Measurements from ENCODE around the gene THBS2. TPM values are rescaled to one million over a fixed set of nuclear protein-coding genes. Genes with fewer than 3 reads are reported as not detected.

The THBS2 gene
- total RNA-seq, 1 donor from 2014 or later: 6.9 TPM

DNA sequence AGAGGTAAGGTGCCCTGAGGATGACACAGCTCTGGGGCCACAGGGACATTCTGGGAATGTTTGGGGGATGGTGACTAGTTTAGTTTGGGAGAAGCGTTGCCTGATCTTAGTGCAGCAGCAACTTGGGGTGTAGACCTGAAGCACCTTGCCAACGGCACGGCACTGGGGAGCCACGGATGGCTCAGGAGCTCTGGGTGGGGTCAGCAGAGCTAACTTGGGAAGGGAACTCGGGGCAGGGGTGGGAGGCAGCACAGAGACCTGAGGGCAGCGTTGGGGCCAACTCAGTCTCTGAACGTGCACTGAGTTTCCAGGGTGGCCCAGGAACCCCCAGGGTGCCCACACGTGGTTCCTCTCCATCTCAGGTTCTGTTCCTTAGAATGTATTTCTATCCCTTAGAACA, 14.9 kb downstream of the THBS2 start:
- no peaks in the 10 kb centered on the region for H3K9me3 ChIP-seq (replicated peaks)
- DNase-seq: no peak
- H3K27ac ChIP-seq (replicated peaks): no peak overlapping the region
- no peaks in the 10 kb centered on the region for H3K4me1 ChIP-seq
- H3K27me3 ChIP-seq (ENCODE audit: low read depth): peaks cover 36% of the 10 kb centered on the region
- TF ChIP-seq, protein P1, sequence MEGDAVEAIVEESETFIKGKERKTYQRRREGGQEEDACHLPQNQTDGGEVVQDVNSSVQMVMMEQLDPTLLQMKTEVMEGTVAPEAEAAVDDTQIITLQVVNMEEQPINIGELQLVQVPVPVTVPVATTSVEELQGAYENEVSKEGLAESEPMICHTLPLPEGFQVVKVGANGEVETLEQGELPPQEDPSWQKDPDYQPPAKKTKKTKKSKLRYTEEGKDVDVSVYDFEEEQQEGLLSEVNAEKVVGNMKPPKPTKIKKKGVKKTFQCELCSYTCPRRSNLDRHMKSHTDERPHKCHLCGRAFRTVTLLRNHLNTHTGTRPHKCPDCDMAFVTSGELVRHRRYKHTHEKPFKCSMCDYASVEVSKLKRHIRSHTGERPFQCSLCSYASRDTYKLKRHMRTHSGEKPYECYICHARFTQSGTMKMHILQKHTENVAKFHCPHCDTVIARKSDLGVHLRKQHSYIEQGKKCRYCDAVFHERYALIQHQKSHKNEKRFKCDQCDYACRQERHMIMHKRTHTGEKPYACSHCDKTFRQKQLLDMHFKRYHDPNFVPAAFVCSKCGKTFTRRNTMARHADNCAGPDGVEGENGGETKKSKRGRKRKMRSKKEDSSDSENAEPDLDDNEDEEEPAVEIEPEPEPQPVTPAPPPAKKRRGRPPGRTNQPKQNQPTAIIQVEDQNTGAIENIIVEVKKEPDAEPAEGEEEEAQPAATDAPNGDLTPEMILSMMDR (IDR thresholded peaks at IDR 0.05; ENCODE audit: borderline replicate concordance): no peak
- no peak overlapping the region for H3K4me3 ChIP-seq
- intact Hi-C loops (cut with micrococcal nuclease): no loop called here
- H3K36me3 ChIP-seq: no peaks in the 10 kb centered on the region

DNA sequence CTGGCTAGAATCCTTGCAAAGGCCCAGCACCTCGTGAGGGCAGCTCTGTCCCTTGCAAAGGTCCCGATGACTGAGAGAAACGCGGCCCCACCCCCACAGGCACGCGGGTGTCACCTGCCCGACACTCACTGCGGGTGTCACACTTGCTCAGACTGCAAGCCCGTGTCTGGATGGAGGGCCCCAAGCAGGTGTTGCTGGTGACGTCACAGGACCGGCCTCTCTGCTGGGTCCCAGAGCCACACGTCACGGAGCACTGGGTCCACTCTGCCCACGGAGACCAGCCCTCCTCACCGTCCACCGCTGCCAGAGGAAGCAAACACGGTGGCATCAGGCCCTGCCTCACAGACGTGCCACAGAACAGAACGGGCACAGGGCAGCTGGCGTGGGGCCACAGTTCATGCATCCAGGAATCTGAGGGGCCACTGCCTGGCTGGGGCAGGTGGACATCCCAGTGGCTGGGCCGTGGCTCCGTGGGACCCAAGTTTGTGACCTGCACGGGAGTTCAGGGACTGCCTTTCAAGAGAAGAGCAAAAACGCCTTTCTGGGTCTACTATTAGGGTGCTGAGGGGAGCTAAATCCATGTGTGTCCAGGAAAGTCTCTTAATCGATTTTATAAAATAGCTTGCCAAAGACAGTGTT, 16.0 kb downstream of the THBS2 start:
- Histone ChIP-seq H3K27ac (replicated peaks) (no peak overlapping the region), H3K4me3 (no peak overlapping the region), H3K27me3 (ENCODE audit: low read depth) (peaks cover 36% of the 10 kb centered on the region), H3K9me3 (replicated peaks) (no peaks in the 10 kb centered on the region), H3K36me3 (no peaks in the 10 kb centered on the region), H3K4me1 (no peaks in the 10 kb centered on the region)
- TF ChIP-seq, protein P1 (IDR thresholded peaks at IDR 0.05; ENCODE audit: borderline replicate concordance): no peak
- DNase-seq: no peak
- intact Hi-C loops (cut with micrococcal nuclease): no loop called here

DNA sequence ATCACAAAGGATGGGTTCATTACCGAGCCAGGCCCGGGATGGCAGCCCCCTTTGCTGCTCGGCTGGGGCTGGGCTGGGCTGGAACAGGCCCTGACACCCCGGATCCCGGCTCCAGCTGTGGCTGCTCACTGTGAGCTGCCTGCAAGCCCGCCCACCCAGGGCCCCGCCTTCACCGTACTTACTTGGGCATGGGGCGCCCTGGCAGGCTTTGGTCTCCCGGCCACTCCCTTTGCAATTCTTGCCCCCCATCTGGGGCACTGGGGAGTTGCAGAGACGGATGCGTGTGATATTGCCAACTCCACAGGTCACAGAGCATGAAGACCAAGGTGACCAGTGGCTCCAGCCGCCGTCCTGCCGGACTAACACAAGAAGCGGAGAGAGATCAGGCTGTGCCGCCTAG, 16.7 kb downstream of the THBS2 start:
- intact Hi-C loops (cut with micrococcal nuclease): no loop called here
- Histone ChIP-seq H3K27me3 (ENCODE audit: low read depth) (peaks cover 32% of the 10 kb centered on the region), H3K27ac (replicated peaks) (no peak overlapping the region), H3K4me1 (no peaks in the 10 kb centered on the region), H3K9me3 (replicated peaks) (no peaks in the 10 kb centered on the region), H3K4me3 (no peak overlapping the region), H3K36me3 (no peaks in the 10 kb centered on the region)
- TF ChIP-seq, protein P1 (IDR thresholded peaks at IDR 0.05; ENCODE audit: borderline replicate concordance): no peak
- no peak for DNase-seq

DNA sequence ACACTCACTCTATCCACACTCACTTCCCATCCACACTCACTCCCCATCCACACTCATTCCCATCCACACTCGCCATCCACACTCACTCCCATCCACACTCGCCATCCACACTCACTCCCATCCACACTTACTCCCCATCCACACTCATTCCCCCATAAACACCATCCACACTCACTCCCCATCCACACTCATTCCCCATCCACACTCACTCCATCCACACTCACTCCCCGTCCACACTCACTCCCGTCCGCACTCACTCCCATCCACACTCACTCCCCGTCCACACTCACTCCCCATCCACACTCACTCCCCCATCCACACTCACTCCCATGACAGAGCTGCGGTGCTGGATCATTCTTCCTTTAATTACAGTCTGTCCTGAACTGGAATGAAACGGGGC, 17.1 kb downstream of the THBS2 start:
- H3K4me3 ChIP-seq: no peak overlapping the region
- H3K27me3 ChIP-seq (ENCODE audit: low read depth): peaks cover 29% of the 10 kb centered on the region
- no peaks in the 10 kb centered on the region for H3K36me3 ChIP-seq
- intact Hi-C loops (cut with micrococcal nuclease): no loop called here
- no peaks in the 10 kb centered on the region for H3K9me3 ChIP-seq (replicated peaks)
- TF ChIP-seq, protein P1 (IDR thresholded peaks at IDR 0.05; ENCODE audit: borderline replicate concordance): no peak
- no peak for DNase-seq
- no peak overlapping the region for H3K27ac ChIP-seq (replicated peaks)
- H3K4me1 ChIP-seq: no peaks in the 10 kb centered on the region

DNA sequence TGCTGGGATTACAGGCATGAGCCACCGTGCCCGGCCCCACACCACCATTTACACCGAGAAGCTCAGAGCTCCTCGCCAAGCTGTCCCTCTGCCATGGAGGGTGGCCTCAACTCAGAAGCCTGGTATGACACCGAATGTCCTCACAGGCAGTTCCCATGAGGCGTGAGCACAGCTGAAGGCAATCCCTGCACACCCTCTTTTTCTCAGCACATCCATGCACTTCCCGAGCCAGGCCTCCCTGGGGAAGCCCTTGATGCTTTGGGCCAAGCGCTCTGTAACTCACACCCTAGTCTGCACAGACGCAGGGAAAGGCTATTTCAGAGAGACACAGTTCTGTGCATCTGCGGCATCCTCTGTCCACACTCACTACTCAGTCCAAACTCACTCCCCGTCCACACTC, 18.4 kb downstream of the THBS2 start:
- DNase-seq: no peak
- H3K4me3 ChIP-seq: no peak overlapping the region

More for the DNA sequence above, 18.4 kb downstream of the THBS2 start:
- Histone ChIP-seq H3K27me3 (ENCODE audit: low read depth) (peaks cover 34% of the 10 kb centered on the region), H3K27ac (replicated peaks) (no peak overlapping the region), H3K9me3 (replicated peaks) (no peaks in the 10 kb centered on the region), H3K36me3 (no peaks in the 10 kb centered on the region), H3K4me1 (no peaks in the 10 kb centered on the region)
- TF ChIP-seq, protein P1 (IDR thresholded peaks at IDR 0.05; ENCODE audit: borderline replicate concordance): no peak
- intact Hi-C loops (cut with micrococcal nuclease): no loop called here
